HG03439 (cell line): Measurements from ENCODE around the gene NDRG3.
"Not testable (repeated sequence)": the region's sequence is repeated elsewhere in the genome, so short reads cannot be mapped to it uniquely, and the experiment has no call there.

Source experiments
- ATAC-seq: cut with Tn5 transposase; IDR thresholded peaks from one replicate; pipeline ENCODE4 v1.9.1; 2021; ENCODE audit warnings: mild to moderate bottlenecking, moderate library complexity; ENCODE audit not compliant: unreplicated experiment

Gene NDRG3

GRCh38 chr20:36645998-36646397, 99.9 kb downstream of the NDRG3 start, which contains the start of gene SLA2:
Gene SLA2, minus strand, starts transcription at chr20:36646196. Its CDS starts 4,861 bp downstream, at chr20:36641335.
- ATAC-seq = no peak

DNA sequence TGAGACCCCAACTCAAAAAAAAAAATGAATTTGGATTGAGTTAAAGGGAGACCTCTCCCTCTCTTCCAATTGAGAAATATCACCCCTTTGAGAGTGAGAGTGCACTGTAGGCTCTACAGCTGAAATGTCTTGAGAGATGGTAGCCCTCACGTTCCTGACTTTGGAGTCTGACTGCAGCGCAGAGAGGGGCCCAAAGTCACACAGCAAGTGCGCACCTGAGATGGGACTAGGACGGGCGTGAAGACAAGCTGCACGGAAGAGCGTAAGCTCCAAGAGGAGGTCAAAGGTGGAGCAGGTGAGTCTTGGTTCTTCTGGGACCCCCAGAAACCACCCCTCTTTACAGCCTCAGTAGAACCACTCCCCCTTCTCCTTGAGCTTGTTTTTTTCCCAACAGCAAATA, 100.5 kb downstream of the NDRG3 start:
- ATAC-seq = no peak

DNA sequence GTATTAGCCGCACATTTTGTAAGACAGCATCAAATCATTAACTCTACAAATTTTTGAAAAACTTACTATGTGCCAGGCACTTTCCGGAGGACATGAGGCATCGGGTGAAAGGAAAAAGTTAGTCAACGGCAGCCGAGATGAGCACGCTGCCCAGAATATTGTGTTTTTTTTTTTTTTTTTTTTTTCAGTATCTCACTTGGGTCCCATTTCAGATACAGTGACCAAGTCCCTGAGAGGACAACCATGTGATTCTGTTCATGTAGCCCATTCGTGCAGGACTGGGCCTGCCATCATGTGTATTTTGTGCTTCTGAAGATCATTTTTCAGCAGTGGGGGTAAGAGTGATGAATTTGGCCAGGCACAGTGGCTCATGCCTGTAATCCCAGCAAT, 101.2 kb downstream of the NDRG3 start:
- no peak for ATAC-seq

DNA sequence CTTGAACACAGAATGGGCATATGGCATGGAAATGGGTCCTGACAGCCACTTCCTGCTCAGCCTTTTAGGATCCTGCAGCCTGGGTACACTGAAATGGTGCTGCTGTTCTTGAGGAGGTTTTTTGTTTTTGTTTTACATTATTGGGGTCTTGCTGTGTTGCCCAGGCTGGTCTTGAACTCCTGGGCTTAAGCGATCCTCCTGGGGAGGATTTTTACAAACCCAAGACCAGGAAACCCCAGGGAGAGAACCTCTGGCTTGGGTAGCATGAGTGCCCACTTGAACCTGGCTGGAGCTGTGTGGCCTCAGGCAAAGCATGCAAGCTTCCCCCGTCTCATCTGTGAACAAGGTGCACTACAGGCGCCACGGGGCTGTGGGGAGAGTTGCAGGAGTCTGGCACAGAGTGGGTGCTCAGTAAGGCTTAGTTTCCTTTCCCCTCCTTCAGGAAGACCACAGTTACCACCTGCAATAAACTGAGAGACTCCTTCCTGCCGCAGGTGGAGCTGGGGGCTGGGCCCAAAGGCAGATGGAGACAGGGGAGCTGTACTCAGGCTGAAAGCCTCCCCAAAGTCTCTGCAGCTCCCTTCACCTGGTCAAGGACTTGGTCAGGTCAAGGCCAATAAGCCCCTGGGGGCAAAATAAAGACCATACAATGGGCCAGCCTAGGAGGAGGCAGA, 101.7 kb downstream of the NDRG3 start:
- ATAC-seq = no peak

DNA sequence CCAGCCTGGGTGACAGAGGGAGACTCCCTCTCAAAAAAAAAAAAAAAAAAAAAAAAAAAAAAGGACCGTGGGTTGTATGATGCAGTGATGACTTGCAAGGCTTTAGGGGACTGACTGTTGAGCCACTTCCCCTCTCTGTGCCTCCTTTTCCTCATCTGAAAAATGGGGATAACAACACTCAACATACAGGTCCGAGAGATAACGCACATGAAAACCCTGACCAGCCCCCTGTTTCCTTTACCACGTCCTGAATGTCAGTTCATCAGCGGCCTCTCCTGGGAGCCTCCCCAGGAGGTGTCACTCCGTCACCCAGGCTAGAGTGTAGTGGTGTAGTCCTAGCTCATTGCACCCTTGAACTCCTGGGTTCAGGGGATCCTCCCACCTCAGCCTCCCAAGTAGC, 103.8 kb downstream of the NDRG3 start:
- ATAC-seq = no peak

- ATAC-seq = no peak
These were observed 104.4 kb downstream of the NDRG3 start for GRCh38 chr20:36641506-36641843.

- ATAC-seq = not testable (repeated sequence)
These were observed 107.0 kb downstream of the NDRG3 start for GRCh38 chr20:36638876-36639400.

DNA sequence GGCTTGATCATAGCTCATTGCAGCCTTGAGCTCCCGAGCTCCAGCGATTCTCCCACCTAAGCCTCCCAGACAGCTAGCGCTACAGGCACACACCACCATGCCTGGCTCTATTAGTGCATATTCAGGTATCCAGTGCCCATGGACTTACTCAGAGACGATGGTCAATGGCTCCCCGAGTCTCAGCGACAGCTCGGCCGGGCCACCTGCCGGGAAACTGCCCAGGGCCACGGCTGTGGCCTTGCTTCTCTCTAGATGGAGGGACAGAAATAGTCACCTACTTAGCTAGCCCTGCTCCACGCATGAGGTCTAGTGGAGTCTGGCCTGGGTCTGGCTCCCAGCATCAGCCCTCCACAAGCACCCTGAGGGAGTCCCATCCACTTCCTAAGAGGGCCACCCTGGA, 111.5 kb downstream of the NDRG3 start:
- ATAC-seq = no peak

DNA sequence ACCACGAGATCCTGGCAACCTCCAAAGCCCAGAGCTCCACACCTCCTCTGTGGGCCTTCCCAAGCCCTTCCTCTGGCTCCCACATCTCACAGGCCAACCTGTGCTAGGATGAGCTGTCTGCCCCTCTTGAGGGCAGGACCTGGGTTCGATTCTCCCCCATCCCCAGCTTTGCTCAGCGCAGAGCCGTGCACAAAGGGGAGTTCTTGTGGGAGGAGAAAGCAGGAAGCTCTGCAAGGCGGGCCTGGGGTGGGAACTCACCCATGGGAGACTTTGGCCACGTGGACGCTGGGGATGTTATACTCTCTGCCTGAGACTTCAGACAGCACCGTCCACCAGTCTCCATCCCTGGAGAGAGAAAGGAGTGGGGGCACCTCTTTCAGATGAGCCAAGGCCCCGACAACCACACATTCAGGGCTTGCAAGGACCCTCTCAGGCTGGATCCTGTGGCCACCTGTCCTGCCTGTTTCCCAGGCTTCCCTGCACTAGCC, 112.6 kb downstream of the NDRG3 start:
- no peak for ATAC-seq

- no peak for ATAC-seq
These were observed 113.2 kb downstream of the NDRG3 start for GRCh38 chr20:36632487-36633284.

DNA sequence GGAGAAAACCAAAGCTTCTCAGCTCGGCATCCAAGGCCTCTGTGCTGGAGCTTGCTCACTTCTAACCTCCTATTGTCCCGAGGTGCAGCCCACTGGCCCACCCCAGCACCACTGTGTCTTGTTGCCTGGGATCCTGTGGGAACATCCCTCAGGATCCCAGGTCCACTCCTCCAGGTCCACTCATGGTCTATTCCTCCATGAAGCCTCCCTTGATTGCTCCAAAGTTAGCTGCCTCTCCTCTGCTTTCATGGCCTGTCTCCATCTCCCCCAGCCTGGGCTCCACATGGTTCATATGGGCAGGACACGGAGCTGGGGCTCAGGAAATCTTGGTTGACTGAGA, 113.8 kb downstream of the NDRG3 start:
- no peak for ATAC-seq

GRCh38 chr20:36631646-36632045, 114.2 kb downstream of the NDRG3 start:
- no peak for ATAC-seq

GRCh38 chr20:36629719-36630681, 115.9 kb downstream of the NDRG3 start:
- ATAC-seq = no peak

- no peak for ATAC-seq
These were observed 117.8 kb downstream of the NDRG3 start for GRCh38 chr20:36628076-36628475.

DNA sequence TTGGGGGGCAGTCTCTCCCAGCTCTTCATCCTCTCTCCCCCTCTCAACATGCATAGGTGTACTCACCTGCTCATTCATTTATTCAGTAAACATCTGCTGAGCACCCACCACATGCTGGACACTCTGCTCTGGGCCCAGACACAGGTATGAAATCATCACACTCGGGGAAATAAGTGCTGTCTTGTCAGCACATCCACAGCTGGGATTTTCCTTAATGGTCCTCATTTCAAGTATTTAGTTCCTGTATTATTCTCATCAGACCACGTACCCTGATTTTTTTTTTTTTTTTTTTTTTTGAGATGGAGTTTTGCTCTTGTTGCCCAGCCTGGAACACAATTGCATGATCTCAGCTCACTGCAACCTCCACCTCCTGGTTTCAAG, 121.0 kb downstream of the NDRG3 start:
- ATAC-seq = no peak

- ATAC-seq = no peak
These were observed 121.6 kb downstream of the NDRG3 start for GRCh38 chr20:36624068-36624943.

- no peak for ATAC-seq
These were observed 122.4 kb downstream of the NDRG3 start for GRCh38 chr20:36623444-36623843.

DNA sequence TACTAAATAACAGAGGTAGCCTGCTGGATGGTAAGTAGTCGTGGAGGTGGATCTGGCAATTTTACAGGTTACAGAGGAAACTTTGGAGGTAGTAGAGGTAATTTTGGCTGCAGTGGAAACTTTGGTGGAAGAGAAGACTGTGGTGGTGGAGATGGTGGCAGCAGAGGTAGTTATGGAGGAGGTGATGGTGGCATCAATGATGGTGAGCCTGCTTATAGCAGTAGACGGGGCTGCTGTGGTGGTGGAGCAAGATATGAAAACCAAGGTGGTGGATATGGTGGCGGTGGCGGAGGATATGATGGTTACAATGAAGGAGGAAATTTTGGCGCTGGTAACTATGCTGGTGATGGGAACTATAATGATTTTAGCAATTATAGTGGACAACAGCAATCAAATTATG, 125.0 kb downstream of the NDRG3 start:
- no peak for ATAC-seq

DNA sequence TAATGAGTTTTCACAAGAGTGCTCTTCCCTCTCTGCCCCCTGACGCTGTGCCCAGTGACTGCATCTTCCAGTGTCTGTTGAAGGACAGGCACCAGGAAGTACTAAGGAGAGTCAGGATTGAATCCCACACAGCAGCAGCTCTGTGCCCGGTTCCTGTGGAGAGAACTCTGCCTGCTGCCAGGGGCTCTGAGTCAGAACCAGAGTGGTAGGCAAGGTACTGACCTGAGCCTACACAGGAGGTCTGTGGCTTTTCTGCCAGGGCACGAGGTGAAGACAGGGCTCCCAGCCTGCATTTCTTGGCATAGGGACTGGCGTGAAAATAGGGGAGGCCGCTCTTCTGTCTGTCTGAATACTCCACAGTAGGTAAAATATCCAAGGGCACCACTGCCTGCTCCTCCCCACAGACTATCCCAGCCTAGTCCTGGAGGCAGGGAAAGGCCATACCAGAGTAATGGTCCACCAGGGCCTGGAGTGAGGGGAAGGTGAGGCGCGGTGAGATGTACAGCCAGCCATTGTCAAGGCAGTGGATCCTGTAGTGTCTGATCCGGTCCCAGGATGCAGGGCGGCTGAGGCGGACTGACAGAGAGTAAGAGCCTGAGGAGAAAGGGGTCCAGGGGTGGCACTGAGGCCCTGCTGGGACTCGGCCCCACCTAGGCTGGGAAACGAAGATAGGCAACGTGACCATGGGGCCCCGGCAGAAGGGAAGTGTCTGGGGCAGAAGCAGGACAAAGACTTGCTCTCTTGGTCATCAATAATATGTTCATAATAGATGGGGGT, 130.9 kb downstream of the NDRG3 start:
- ATAC-seq = no peak
